Spleen (tissue), 11 donors: ENCODE results near the gene GRK7. TPM values are rescaled to one million over a fixed set of nuclear protein-coding genes. Genes with fewer than 3 reads are reported as not detected.

Source experiments
- DNase-seq: peaks from one replicate; pipeline ENCODE4 v3.0.0-alpha.2; 2020
- H3K27ac ChIP-seq, 8 donors: fragments of 200-600 bp; sonication (generic) in 7 of 8; 1 replicate in 4 of 8; 2 replicates in 4 of 8; pipeline versions ENCODE4 v1.5.0 to v1.8.0; 2016 to 2021; ENCODE audit warnings: inconsistent platforms in 4 of 8, mild to moderate bottlenecking in 4 of 8, moderate library complexity in 1 of 8
- H3K27me3 ChIP-seq, 7 donors: fragments of 200-600 bp; sonication (generic) in 6 of 7; replicated peaks in 1 of 7; 1 replicate in 4 of 7; 2 replicates in 3 of 7; pipeline versions ENCODE4 v1.5.0 to v1.8.0; 2016 to 2021; ENCODE audit warnings: inconsistent platforms in 3 of 7, mild to moderate bottlenecking in 1 of 7
- H3K36me3 ChIP-seq, 6 donors: fragments of 200-600 bp; sonication (generic) in 5 of 6; 1 replicate in 4 of 6; 2 replicates in 2 of 6; pipeline versions ENCODE4 v1.5.0 to v1.8.0; 2016 to 2021; ENCODE audit warnings: inconsistent platforms in 2 of 6
- H3K4me1 ChIP-seq, 6 donors: fragments of 200-600 bp; sonication (generic) in 5 of 6; 1 replicate in 3 of 6; 2 replicates in 3 of 6; pipeline versions ENCODE4 v1.5.0 to v1.8.0; 2016 to 2021; ENCODE audit warnings: inconsistent platforms in 3 of 6
- H3K4me3 ChIP-seq, 8 donors: fragments of 200-600 bp; sonication (generic) in 7 of 8; 1 replicate in 4 of 8; 2 replicates in 4 of 8; pipeline versions ENCODE4 v1.5.0 to v1.8.0; 2016 to 2021; ENCODE audit warnings: inconsistent platforms in 4 of 8, mild to moderate bottlenecking in 4 of 8, moderate library complexity in 2 of 8
- H3K9me3 ChIP-seq, 8 donors: fragments of 200-600 bp; sonication (generic) in 7 of 8; 1 replicate in 4 of 8; 2 replicates in 4 of 8; pipeline versions ENCODE4 v1.5.0 to v1.8.0; 2016 to 2021; ENCODE audit warnings: inconsistent platforms in 4 of 8
- CTCF ChIP-seq, 11 experiments: fragments of 200-600 bp in 7 of 11; fragments of 450-650 bp in 4 of 11; sonication (generic) in 4 of 11; IDR thresholded peaks in 8 of 11; conservative IDR thresholded peaks in 3 of 11; 1 replicate in 7 of 11; 2 replicates in 4 of 11; pipeline versions ENCODE4 v1.4.0 to v1.8.0; 2016 to 2021; ENCODE audit warnings: antibody characterized with exemption in 11 of 11, inconsistent platforms in 4 of 11, mild to moderate bottlenecking in 1 of 11
- POLR2A ChIP-seq, 3 donors: fragments of 450-650 bp; IDR thresholded peaks; one replicate each; pipeline ENCODE4 v1.5.1; 2017; ENCODE audit warnings: antibody characterized with exemption in 3 of 3, mild to moderate bottlenecking in 1 of 3
- POLR2AphosphoS5 ChIP-seq, 3 donors: sonication (generic); formaldehyde crosslinking; IDR thresholded peaks; one replicate each; pipeline ENCODE4 v1.5.1; 2017; ENCODE audit warnings: antibody characterized with exemption in 3 of 3
- WGBS, 5 donors: extraction: QIAGEN DNeasy Blood & Tissue Kit in 3 of 5; methylation state at CpG; one replicate each; pipeline versions ENCODE4 v1.1.5 to v1.1.7; 2013 to 2018; 5-methylcytosine and 5-hydroxymethylcytosine counted together
- intact Hi-C: fragments of 100-400 bp; cut with DNase I; formaldehyde crosslinking; loops from one replicate; pipeline ENCODE4 v1.15.0; 2023; ENCODE audit warnings: low total_unique reads
- polyA plus RNA-seq, 3 donors: library from polyadenylated mRNA; stranded (reverse); fragments of 200-250 nt; gene quantifications; one replicate each; pipeline ENCODE4 v1.2.1, GENCODE V29; 2013
- total RNA-seq, 7 donors: library from RNA; depleted of rRNA in 3 of 7; stranded (reverse); fragments of >200 nt in 3 of 7; fragmentation: NEBNext Ultra II Directional in 4 of 7; extraction: Animal tissue kit (Norgen Biotek cat#: 25700) in 4 of 7; gene quantifications; one replicate each; pipeline versions ENCODE4 v1.1.0 to v1.2.1, GENCODE V29; 2016 to 2021
- donor health status: healthy with polysubstance abuse.
- donor health status: DM: no; HTN: no; CAD: no; lungs with moderate emphysema.
- donor health status: DM: no; HTN: no; CAD: no.
- donor health status: Bipolar disorder and iron deficiency.
- donor health status: healthy.
- donor health status: DM: no; HTN: no; CAD: no.
- donor health status: DM: yes; HTN: yes; CAD: no.

The GRK7 gene
- total and polyA plus RNA-seq, 10 donors = 0.02 to 0.26 (median 0.14) TPM; not detected in 5

GRCh38 chr3:141804778-141805639, 41.8 kb downstream of the GRK7 start:
- Histone ChIP-seq H3K27ac (no peak overlapping the region), H3K27me3 (no peaks in the 10 kb centered on the region), H3K4me1 (no peaks in the 10 kb centered on the region), H3K36me3 (no peaks in the 10 kb centered on the region), H3K4me3 (no peak overlapping the region), H3K9me3 (peaks cover 0 to 5% (median 0%) of the 10 kb centered on the region in 8 donors)
- WGBS, 5 donors = 91 to 95% (median 93%) methylated on average over 18 of the region's 18 CpGs
- intact Hi-C loops = no loop called here
- no peak for DNase-seq
- TF ChIP-seq POLR2A (IDR thresholded peaks at IDR 0.05) (no peak), CTCF (IDR thresholded peaks at IDR 0.05 in 8 of 11, conservative IDR thresholded peaks at IDR 0.05 in 3 of 11) (no peak), POLR2AphosphoS5 (IDR thresholded peaks at IDR 0.05) (no peak)

GRCh38 chr3:141807277-141808033, 44.2 kb downstream of the GRK7 start:
- H3K4me3 ChIP-seq = no peak overlapping the region
- DNase-seq = no peak
- H3K9me3 ChIP-seq = no peaks in the 10 kb centered on the region
- H3K36me3 ChIP-seq = no peaks in the 10 kb centered on the region
- H3K27ac ChIP-seq = no peak overlapping the region
- WGBS, 5 donors = 75 to 91% (median 78%) methylated on average over 7 of the region's 7 CpGs
- H3K27me3 ChIP-seq = no peaks in the 10 kb centered on the region
- TF ChIP-seq POLR2A (IDR thresholded peaks at IDR 0.05) (no peak), POLR2AphosphoS5 (IDR thresholded peaks at IDR 0.05) (no peak), CTCF (IDR thresholded peaks at IDR 0.05 in 8 of 11, conservative IDR thresholded peaks at IDR 0.05 in 3 of 11) (no peak)
- H3K4me1 ChIP-seq = no peaks in the 10 kb centered on the region
- intact Hi-C loops = no loop called here

- Histone ChIP-seq H3K9me3 (no peaks in the 10 kb centered on the region), H3K27me3 (no peaks in the 10 kb centered on the region), H3K4me1 (no peaks in the 10 kb centered on the region), H3K36me3 (no peaks in the 10 kb centered on the region), H3K4me3 (no peak overlapping the region), H3K27ac (no peak overlapping the region)
- intact Hi-C loops = no loop called here
- TF ChIP-seq CTCF (IDR thresholded peaks at IDR 0.05 in 8 of 11, conservative IDR thresholded peaks at IDR 0.05 in 3 of 11) (no peak), POLR2A (IDR thresholded peaks at IDR 0.05) (no peak), POLR2AphosphoS5 (IDR thresholded peaks at IDR 0.05) (no peak)
- no peak for DNase-seq
- 52 to 67% (median 60%) methylated on average over 5 of the region's 5 CpGs for WGBS, 5 donors
Measured at GRCh38 chr3:141808586-141808985, 45.4 kb downstream of the GRK7 start.

GRCh38 chr3:141810161-141810560, 47.0 kb downstream of the GRK7 start:
- Histone ChIP-seq H3K9me3 (peaks cover 0 to 3% (median 0%) of the 10 kb centered on the region in 8 donors), H3K27ac (no peak overlapping the region), H3K4me1 (no peaks in the 10 kb centered on the region), H3K36me3 (no peaks in the 10 kb centered on the region), H3K4me3 (no peak overlapping the region), H3K27me3 (no peaks in the 10 kb centered on the region)
- no peak for DNase-seq
- no peak for TF ChIP-seq POLR2AphosphoS5 (IDR thresholded peaks at IDR 0.05)
- no peak for TF ChIP-seq CTCF (IDR thresholded peaks at IDR 0.05 in 8 of 11, conservative IDR thresholded peaks at IDR 0.05 in 3 of 11)
- WGBS, 5 donors = 86 to 92% (median 90%) methylated on average over 2 of the region's 2 CpGs
- intact Hi-C loops = no loop called here
